ENCODE data around the gene CBX3. TPM values are rescaled to one million over a fixed set of nuclear protein-coding genes. Genes with fewer than 3 reads are reported as not detected.

CBX3 gene
- total and polyA plus RNA-seq, 2 of the 8 experiments (the other 6 are each of a cell fraction or from before 2014, with no cell fraction given), result 71.3 to 258 TPM

DNA sequence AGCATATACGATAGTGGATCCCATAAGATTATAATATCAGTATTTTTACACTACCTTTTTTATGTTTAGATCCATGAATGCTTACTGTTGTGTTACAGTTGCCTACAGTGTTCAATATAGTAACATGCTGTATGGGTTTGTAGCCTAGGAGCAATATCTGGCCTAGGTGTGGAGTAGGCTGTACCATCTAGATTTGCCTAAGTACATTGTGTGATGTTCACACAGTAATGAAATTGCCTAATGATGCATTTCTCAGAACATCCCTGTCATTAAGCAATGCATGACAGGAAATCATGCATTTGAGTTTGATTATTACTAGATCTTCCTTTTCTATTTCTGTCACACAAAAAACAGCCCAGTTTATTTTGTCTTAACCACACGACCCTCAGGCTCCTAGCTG, 14.5 kb downstream of the CBX3 start:
- Histone ChIP-seq H2AFZ (ENCODE audit: low read length) (no peak overlapping the region), H3K4me2 (ENCODE audit: insufficient read depth in 1 of 2, low read depth in 2 of 2, low read length in 2 of 2) (no peak overlapping the region), H2BK15ac (ENCODE audit: low read length) (no peak overlapping the region), H3K9me3 (ENCODE audit: insufficient read depth in 2 of 2, low read depth in 1 of 2, low read length in 1 of 2) (no peaks in the 10 kb centered on the region), H3K79me2 (ENCODE audit: control insufficient read depth in 1 of 2, insufficient read depth in 2 of 2, low read length in 2 of 2) (no peaks in the 10 kb centered on the region), H3K14ac (ENCODE audit: insufficient read length) (no peak overlapping the region), H2BK20ac (ENCODE audit: low read length) (no peak overlapping the region; the same call in 1 of the 2 replicates), H3K36me3 (ENCODE audit: control insufficient read depth in 2 of 4, insufficient read depth in 4 of 4, low read length in 3 of 4) (peaks cover 5 to 21% (median 10%) of the 10 kb centered on the region in 4 experiments; a peak in 7 of 8 replicates), H4K8ac (ENCODE audit: extremely low read depth, insufficient read depth, low read length) (no peak overlapping the region), H3K9ac (replicated peaks in 1 of 4; ENCODE audit: extremely low read depth in 1 of 4, low read depth in 3 of 4, low read length in 3 of 4) (no peak overlapping the region), H3K4me3 (ENCODE audit: extremely low read depth in 1 of 4, insufficient read depth in 2 of 4, low read depth in 3 of 4, low read length in 4 of 4) (no peak overlapping the region), H3K18ac (ENCODE audit: extremely low read depth, low read length) (no peak overlapping the region), H3K4ac (replicated peaks; ENCODE audit: insufficient read length, low read depth, low read length) (no peak overlapping the region), H3K27me3 (replicated peaks in 1 of 4; ENCODE audit: control insufficient read depth in 3 of 4, extremely low read depth in 1 of 4, insufficient read depth in 3 of 4, low read length in 3 of 4) (no peaks in the 10 kb centered on the region), H3K27ac (ENCODE audit: low read depth, low read length) (no peak overlapping the region), H4K20me1 (replicated peaks in 1 of 2; ENCODE audit: control insufficient read depth in 1 of 2, insufficient read depth in 2 of 2, low read length in 2 of 2) (no peaks in the 10 kb centered on the region), H3K79me1 (ENCODE audit: low read depth, low read length) (no peaks in the 10 kb centered on the region), H3K23me2 (ENCODE audit: low read depth, low read length) (no peaks in the 10 kb centered on the region), H4K91ac (replicated peaks; ENCODE audit: insufficient read length, low read length) (no peak overlapping the region), H3K56ac (replicated peaks; ENCODE audit: insufficient read length, low read depth, low read length) (no peak overlapping the region), H3K23ac (ENCODE audit: insufficient read length) (no peak overlapping the region), H2AK5ac (ENCODE audit: low read depth, low read length) (no peak overlapping the region), H2BK120ac (replicated peaks; ENCODE audit: low read depth, low read length) (no peak overlapping the region), H2BK12ac (ENCODE audit: low read depth, low read length) (no peak overlapping the region), H3K4me1 (replicated peaks in 1 of 4; ENCODE audit: control insufficient read depth in 3 of 4, insufficient read depth in 4 of 4, low read length in 3 of 4) (no peaks in the 10 kb centered on the region), H2BK5ac (ENCODE audit: low read depth, low read length) (no peak overlapping the region), H4K5ac (ENCODE audit: insufficient read length, low read depth, low read length) (no peak overlapping the region)
- 86% methylated on average over 2 of the region's 2 CpGs; no CpG with 5 or more reads in 1 of the 2 experiments for WGBS, 2 experiments (ENCODE audit: extremely low coverage in 1 of 2, insufficient coverage in 1 of 2, insufficient read length in 1 of 2, insufficient replicate concordance in 2 of 2, low coverage in 1 of 2, low lambda C conversion rate in 2 of 2, missing lambda C conversion rate in 1 of 2)
- CTCF ChIA-PET (ENCODE audit: partially characterized antibody), result no interaction called here
- DNase-seq (ENCODE audit: low read depth in 1 of 2, low spot score in 2 of 2), result no peak
- POLR2A ChIA-PET (ENCODE audit: partially characterized antibody), result interaction anchor here (5.3 to 17.7 kb wide), 3 partner anchors 10 to 28 kb away, joined by 27 to 442 read pairs (median 97); partner anchors contain the start of genes CBX3 and HNRNPA2B1
- TF ChIP-seq HDAC6 (IDR thresholded peaks at IDR 0.05; ENCODE audit: low read depth, low read length), result no peak
- TF ChIP-seq, protein P1, sequence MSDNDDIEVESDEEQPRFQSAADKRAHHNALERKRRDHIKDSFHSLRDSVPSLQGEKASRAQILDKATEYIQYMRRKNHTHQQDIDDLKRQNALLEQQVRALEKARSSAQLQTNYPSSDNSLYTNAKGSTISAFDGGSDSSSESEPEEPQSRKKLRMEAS (IDR thresholded peaks at IDR 0.05), result no peak
- TF ChIP-seq E2F6 (IDR thresholded peaks at IDR 0.05), result no peak
- TF ChIP-seq KDM1A (IDR thresholded peaks at IDR 0.05; ENCODE audit: borderline replicate concordance, low read length), result no peak
- no peak for TF ChIP-seq GABPA (IDR thresholded peaks at IDR 0.05; ENCODE audit: borderline replicate concordance, insufficient read depth, low read length)
- no peak for TF ChIP-seq SIRT6 (IDR thresholded peaks at IDR 0.05; ENCODE audit: low read length)
- no peak for TF ChIP-seq BACH1 (IDR thresholded peaks at IDR 0.05; ENCODE audit: low read length)
- no peak for TF ChIP-seq NRF1 (IDR thresholded peaks at IDR 0.05; ENCODE audit: low read depth, low read length)
- no peak for TF ChIP-seq SRF (IDR thresholded peaks at IDR 0.05; ENCODE audit: low read depth, low read length)
- TF ChIP-seq CHD1 (IDR thresholded peaks at IDR 0.05; ENCODE audit: low read depth, low read length), result no peak
- no peak for TF ChIP-seq SP4 (IDR thresholded peaks at IDR 0.05; ENCODE audit: low read length)
- no peak for TF ChIP-seq RXRA (IDR thresholded peaks at IDR 0.05; ENCODE audit: insufficient read depth, low read depth, low read length)
- no peak for TF ChIP-seq HDAC2 (IDR thresholded peaks at IDR 0.05; ENCODE audit: borderline replicate concordance in 1 of 2, low read depth in 2 of 2, low read length in 2 of 2)
- no peak for TF ChIP-seq ZNF274 (IDR thresholded peaks at IDR 0.05; ENCODE audit: borderline replicate concordance, extremely low read depth, low read length)
- no peak for FAIRE-seq

Measured in H1 (cell line).